K562 (cell line): ENCODE data around the gene TIA1. TPM values are rescaled to one million over a fixed set of nuclear protein-coding genes. Genes with fewer than 3 reads are reported as not detected.

ENCODE experiments used
- BRCA1 ChIP-seq, 2 experiments: fragments of 450-650 bp in 1 of 2; sonication (generic) in 1 of 2; formaldehyde crosslinking in 1 of 2; IDR thresholded peaks; 2 replicates each; pipeline versions ENCODE4 v1.5.0 to v1.6.1; 2017 to 2020; ENCODE audit warnings: mild to moderate bottlenecking in 1 of 2, missing genetic modification reagents in 1 of 2
- CBX3 ChIP-seq, 2 experiments: IDR thresholded peaks; 1 replicate in 1 of 2; 2 replicates in 1 of 2; pipeline ENCODE4 v1.6.1; 2012; ENCODE audit warnings: inconsistent platforms in 2 of 2, low read length in 2 of 2, borderline replicate concordance in 1 of 2, control low read depth in 1 of 2
- CCNT2 ChIP-seq: IDR thresholded peaks from 2 replicates; pipeline ENCODE4 v1.6.1; 2011; ENCODE audit warnings: borderline replicate concordance, low read depth, mild to moderate bottlenecking, moderate library complexity, mixed read lengths, low read length; ENCODE audit not compliant: insufficient read length; ENCODE audit errors: extremely low read depth
- DDX20 ChIP-seq: fragments of 450-650 bp; IDR thresholded peaks from 2 replicates; pipeline ENCODE4 v1.6.1; 2016; ENCODE audit warnings: missing genetic modification characterization, low read depth, mild to moderate bottlenecking, missing compliant biosample characterization, moderate library complexity
- E2F5 ChIP-seq: sonication (generic); formaldehyde crosslinking; IDR thresholded peaks from 2 replicates; pipeline ENCODE4 v1.8.0; 2022; ENCODE audit warnings: mild to moderate bottlenecking, missing genetic modification reagents
- FOXJ3 ChIP-seq: sonication (generic); formaldehyde crosslinking; IDR thresholded peaks from 2 replicates; pipeline ENCODE4 v1.4.0; 2020; ENCODE audit warnings: mild to moderate bottlenecking, missing genetic modification reagents
- GATAD2B ChIP-seq: fragments of 450-650 bp; IDR thresholded peaks from 2 replicates; pipeline ENCODE4 v1.6.1; 2017; ENCODE audit warnings: mild to moderate bottlenecking, borderline replicate concordance
- L3MBTL2 ChIP-seq: fragments of 450-650 bp; IDR thresholded peaks from 2 replicates; pipeline ENCODE4 v1.6.1; 2016; ENCODE audit warnings: mild to moderate bottlenecking, moderate library complexity
- NFRKB ChIP-seq: fragments of 450-650 bp; IDR thresholded peaks from 2 replicates; pipeline ENCODE4 v1.6.1; 2016; ENCODE audit warnings: low read depth
- NR4A1 ChIP-seq, 2 experiments: fragments of 250-450 bp in 1 of 2; fragments of 450-650 bp in 1 of 2; sonication (Bioruptor Pico) in 1 of 2; IDR thresholded peaks; 2 replicates each; pipeline versions ENCODE4 v1.4.0 to v1.6.1; 2016 to 2020; ENCODE audit warnings: mild to moderate bottlenecking in 2 of 2, missing compliant biosample characterization in 1 of 2, missing genetic modification characterization in 1 of 2, moderate library complexity in 1 of 2
- SAP30 ChIP-seq: fragments of 200-600 bp; sonication (generic); IDR thresholded peaks from 2 replicates; pipeline ENCODE4 v1.6.1; 2012; ENCODE audit warnings: borderline replicate concordance, low read depth, mild to moderate bottlenecking, moderate library complexity, low read length, control low read depth, inconsistent platforms; ENCODE audit not compliant: insufficient read depth, poor library complexity, severe bottlenecking
- SRSF7 ChIP-seq: fragments of 200-400 bp; formaldehyde crosslinking; optimal IDR thresholded peaks from 2 replicates; pipeline ENCODE3; 2017; ENCODE audit warnings: mild to moderate bottlenecking, low read depth, low read length
- TCFL5 ChIP-seq: fragments of 250-450 bp; sonication (Bioruptor Pico); conservative IDR thresholded peaks from 2 replicates; pipeline ENCODE4 v1.6.1; 2021; ENCODE audit warnings: mild to moderate bottlenecking, moderate library complexity, matching md5 sums
- TSC22D4 ChIP-seq: fragments of 450-650 bp; IDR thresholded peaks from 2 replicates; pipeline ENCODE4 v1.6.1; 2016; ENCODE audit warnings: missing genetic modification characterization, missing biosample characterization, control low read depth
- ZBTB17 ChIP-seq: fragments of 450-650 bp; formaldehyde crosslinking; IDR thresholded peaks from 2 replicates; pipeline ENCODE4 v1.4.0; 2020; ENCODE audit warnings: mild to moderate bottlenecking
- ZFP1 ChIP-seq: fragments of 450-650 bp; formaldehyde crosslinking; IDR thresholded peaks from 2 replicates; pipeline ENCODE4 v1.4.0; 2020; ENCODE audit warnings: mild to moderate bottlenecking, mixed read lengths
- ZKSCAN8 ChIP-seq: fragments of 200-800 bp; sonication (Bioruptor generic); IDR thresholded peaks from 2 replicates; pipeline ENCODE4 v1.6.1; 2016; ENCODE audit warnings: missing genetic modification characterization, missing compliant biosample characterization
- ZNF407 ChIP-seq: fragments of 450-650 bp; IDR thresholded peaks from 2 replicates; pipeline ENCODE4 v1.6.1; 2016; ENCODE audit warnings: low read depth
- polyA plus RNA-seq, 8 experiments: library from polyadenylated mRNA; depleted of rRNA in 4 of 8; stranded (reverse) in 5 of 8; unstranded in 3 of 8; fragments of >200 nt; fragmentation: Nextera tagmentation in 2 of 8; fragmentation: Illumina TruSeq in 1 of 8; extraction: Ambion mirVana in 2 of 8; extraction: Trizol in 1 of 8; gene quantifications; 2 replicates each; pipeline versions ENCODE4 v1.2.1 to v1.2.3, GENCODE V29; 2011 to 2014; ENCODE audit warnings: inconsistent platforms in 1 of 8, missing spikeins in 1 of 8
- total RNA-seq, 7 experiments: library from RNA; depleted of rRNA in 6 of 7; stranded (reverse); fragments of >200 nt in 6 of 7; fragmentation: Illumina TruSeq in 2 of 7; extraction: Trizol in 2 of 7; gene quantifications; 2 replicates each; pipeline versions ENCODE4 v1.2.1 to v1.2.3, GENCODE V29; 2011 to 2021; ENCODE audit warnings: low replicate concordance in 1 of 7

Gene TIA1
- total and polyA plus RNA-seq, 9 of the 15 experiments (the other 6 are each of a cell fraction or from before 2014, with no cell fraction given) = 25.3 to 129 (median 79.6) TPM

GRCh38 chr2:70190418-70191243 is 57.8 kb downstream of the TIA1 start, which contains the start of gene C2orf42 (continued):
- TF ChIP-seq E2F5 (CRISPR knock-in tag) (no peak), TCFL5 (no peak), CBX3 (IDR thresholded peaks at IDR 0.05; ENCODE audit: borderline replicate concordance in 1 of 2, low read length in 2 of 2) (peak in 1 of 2 experiments; percentile 28; a peak in 1 of 3 replicates), NR4A1 (CRISPR knock-in tag; IDR thresholded peaks at IDR 0.05) (no peak), NR4A1 (tag; IDR thresholded peaks at IDR 0.05) (peak; percentile 51; the same call in 1 of the 2 replicates), ZFP1 (no peak), GATAD2B (no peak), TSC22D4 (tag) (no peak), SRSF7 (no peak), ZKSCAN8 (CRISPR knock-in tag) (no peak), ZNF407 (no peak), SAP30 (peak; percentile 35), L3MBTL2 (peak; percentile 47), FOXJ3 (CRISPR knock-in tag) (no peak), CCNT2 (peak; percentile 40), BRCA1 (IDR thresholded peaks at IDR 0.05) (no peak), BRCA1 (CRISPR knock-in tag; IDR thresholded peaks at IDR 0.05) (no peak), NFRKB (peak; percentile 41; the same call in 1 of the 2 replicates), DDX20 (tag) (no peak), ZBTB17 (CRISPR knock-in tag) (peak; percentile 52; the same call in 1 of the 2 replicates)
